Chondrocyte (in vitro differentiated cells): ENCODE results near the gene PPME1. TPM values are rescaled to one million over a fixed set of nuclear protein-coding genes. Genes with fewer than 3 reads are reported as not detected.
A peak's percentile ranks its signal among the peaks of the same experiment; 100 is the strongest.

ENCODE experiments used
- DNase-seq: peaks from one replicate; pipeline ENCODE4 v3.0.0; 2021; ENCODE audit warnings: mixed read lengths, low spot score
- H3K27ac Mint-ChIP-seq: one replicate; pipeline ENCODE4 v1.8.0; 2021; ENCODE audit warnings: mild to moderate bottlenecking, moderate library complexity, mixed read lengths; ENCODE audit not compliant: unreplicated experiment
- H3K27me3 Mint-ChIP-seq: 2 replicates; pipeline ENCODE4 v1.8.0; 2021; ENCODE audit warnings: low read depth, mixed read lengths
- H3K36me3 Mint-ChIP-seq: 2 replicates; pipeline ENCODE4 v1.8.0; 2021; ENCODE audit warnings: low read depth, mixed read lengths
- H3K4me1 Mint-ChIP-seq: 2 replicates; pipeline ENCODE4 v1.8.0; 2021; ENCODE audit warnings: low read depth, mild to moderate bottlenecking, mixed read lengths
- H3K4me3 Mint-ChIP-seq: one replicate; pipeline ENCODE4 v1.8.0; 2021; ENCODE audit warnings: mild to moderate bottlenecking, moderate library complexity, mixed read lengths; ENCODE audit not compliant: unreplicated experiment
- H3K9me3 Mint-ChIP-seq: 2 replicates; pipeline ENCODE4 v1.8.0; 2021; ENCODE audit warnings: low read depth, mixed read lengths
- total RNA-seq: library from RNA; stranded (reverse); gene quantifications from 3 replicates; pipeline ENCODE4 v1.2.1, GENCODE V29; 2021
- TF ChIP-seq, protein P1 (sequence below): fragments of 200-600 bp; sonication (generic); IDR thresholded peaks from 2 replicates; pipeline ENCODE4 v1.5.0; 2021; ENCODE audit warnings: antibody characterized with exemption, mild to moderate bottlenecking, moderate library complexity

The PPME1 gene
- total RNA-seq, 1 donor from 2014 or later = 76.2 TPM

DNA sequence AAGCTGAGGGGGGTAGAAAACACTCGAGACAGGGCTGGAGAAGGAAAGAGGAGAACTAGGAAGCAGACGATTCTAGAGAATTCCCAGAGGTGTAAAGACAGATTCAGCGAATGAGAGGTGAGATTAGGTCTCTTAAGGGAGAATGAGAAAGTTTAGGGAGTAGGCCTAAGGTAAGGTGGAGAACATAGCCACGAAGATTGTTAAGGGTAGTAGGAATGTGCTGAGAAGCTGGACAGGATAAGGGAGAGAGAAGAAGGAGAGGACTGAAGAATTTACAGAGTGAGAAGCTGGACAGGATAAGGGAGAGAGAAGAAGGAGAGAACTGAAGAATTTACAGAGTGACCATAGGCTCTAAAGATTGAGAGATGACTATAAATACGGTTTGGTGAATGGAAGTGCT lies 908 bp downstream of the PPME1 start:
- TF ChIP-seq, protein P1, sequence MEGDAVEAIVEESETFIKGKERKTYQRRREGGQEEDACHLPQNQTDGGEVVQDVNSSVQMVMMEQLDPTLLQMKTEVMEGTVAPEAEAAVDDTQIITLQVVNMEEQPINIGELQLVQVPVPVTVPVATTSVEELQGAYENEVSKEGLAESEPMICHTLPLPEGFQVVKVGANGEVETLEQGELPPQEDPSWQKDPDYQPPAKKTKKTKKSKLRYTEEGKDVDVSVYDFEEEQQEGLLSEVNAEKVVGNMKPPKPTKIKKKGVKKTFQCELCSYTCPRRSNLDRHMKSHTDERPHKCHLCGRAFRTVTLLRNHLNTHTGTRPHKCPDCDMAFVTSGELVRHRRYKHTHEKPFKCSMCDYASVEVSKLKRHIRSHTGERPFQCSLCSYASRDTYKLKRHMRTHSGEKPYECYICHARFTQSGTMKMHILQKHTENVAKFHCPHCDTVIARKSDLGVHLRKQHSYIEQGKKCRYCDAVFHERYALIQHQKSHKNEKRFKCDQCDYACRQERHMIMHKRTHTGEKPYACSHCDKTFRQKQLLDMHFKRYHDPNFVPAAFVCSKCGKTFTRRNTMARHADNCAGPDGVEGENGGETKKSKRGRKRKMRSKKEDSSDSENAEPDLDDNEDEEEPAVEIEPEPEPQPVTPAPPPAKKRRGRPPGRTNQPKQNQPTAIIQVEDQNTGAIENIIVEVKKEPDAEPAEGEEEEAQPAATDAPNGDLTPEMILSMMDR = no peak
- H3K27me3 Mint-ChIP-seq = no peaks in the 10 kb centered on the region
- DNase-seq = no peak

GRCh38 chr11:74175920-74176319 lies 4.8 kb downstream of the PPME1 start:
- Mint-ChIP-seq H3K4me1 (peaks cover 27% of the 10 kb centered on the region), H3K27me3 (no peaks in the 10 kb centered on the region), H3K9me3 (no peaks in the 10 kb centered on the region), H3K4me3 (no peak overlapping the region), H3K27ac (no peak overlapping the region), H3K36me3 (peaks cover 2% of the 10 kb centered on the region)
- TF ChIP-seq, protein P1 = no peak
- no peak for DNase-seq

More for the DNA sequence above, 908 bp downstream of the PPME1 start:
- no peaks in the 10 kb centered on the region for H3K9me3 Mint-ChIP-seq
- H3K4me1 Mint-ChIP-seq = peaks cover 16% of the 10 kb centered on the region
- peaks cover 2% of the 10 kb centered on the region for H3K36me3 Mint-ChIP-seq
- no peak overlapping the region for H3K27ac Mint-ChIP-seq
- H3K4me3 Mint-ChIP-seq = no peak overlapping the region

GRCh38 chr11:74179234-74180052 lies 8.4 kb downstream of the PPME1 start:
- Mint-ChIP-seq H3K9me3 (no peaks in the 10 kb centered on the region), H3K4me3 (no peak overlapping the region), H3K36me3 (peaks cover 3% of the 10 kb centered on the region), H3K27ac (peak overlapping the region; percentile 2), H3K4me1 (peaks cover 18% of the 10 kb centered on the region), H3K27me3 (no peaks in the 10 kb centered on the region)
- no peak for DNase-seq
- TF ChIP-seq, protein P1 = no peak

- Mint-ChIP-seq H3K27ac (no peak overlapping the region), H3K9me3 (no peaks in the 10 kb centered on the region), H3K4me3 (no peak overlapping the region), H3K36me3 (peaks cover 2% of the 10 kb centered on the region), H3K27me3 (no peaks in the 10 kb centered on the region), H3K4me1 (peaks cover 28% of the 10 kb centered on the region)
- TF ChIP-seq, protein P1 = no peak
- no peak for DNase-seq
Observed at GRCh38 chr11:74182635-74183034, 11.5 kb downstream of the PPME1 start.

DNA sequence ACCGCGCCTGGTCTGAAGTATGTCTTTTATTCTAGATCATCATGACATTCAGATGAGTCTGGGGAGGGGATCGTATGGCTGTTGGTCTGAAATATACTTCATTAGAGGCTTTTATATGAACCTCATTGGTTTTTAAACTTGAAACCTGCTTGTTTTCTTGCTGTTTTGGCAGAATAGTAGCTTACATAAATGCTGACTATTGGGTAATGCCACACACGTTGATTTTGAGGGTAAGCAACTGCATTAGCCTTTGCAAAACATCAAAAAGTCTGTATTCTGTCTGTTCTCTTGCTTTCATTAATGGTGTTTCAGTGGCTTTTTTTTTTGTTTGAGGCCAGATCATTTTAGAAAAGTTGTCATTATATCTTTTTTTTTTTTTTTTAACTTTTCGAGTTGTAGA lies 14.2 kb downstream of the PPME1 start:
- peaks cover 13% of the 10 kb centered on the region for H3K4me1 Mint-ChIP-seq
- H3K9me3 Mint-ChIP-seq = no peaks in the 10 kb centered on the region
- peaks cover 7% of the 10 kb centered on the region for H3K36me3 Mint-ChIP-seq
- H3K27ac Mint-ChIP-seq = no peak overlapping the region
- no peaks in the 10 kb centered on the region for H3K27me3 Mint-ChIP-seq
- no peak for DNase-seq
- no peak overlapping the region for H3K4me3 Mint-ChIP-seq
- TF ChIP-seq, protein P1 = no peak
